SU-DHL-6 (cell line): ENCODE results near the gene ITGB7.

Experiments used
- H2AFZ ChIP-seq: fragments of 200-600 bp; sonication (generic); 2 replicates; pipeline ENCODE4 v1.6.1; 2014; ENCODE audit warnings: low read depth, mild to moderate bottlenecking, moderate library complexity, mixed read lengths, antibody characterized with exemption, low read length; ENCODE audit not compliant: severe bottlenecking
- H3F3A ChIP-seq: fragments of 200-600 bp; shearing (Covaris generic); 2 replicates; pipeline ENCODE4 v1.6.0; 2016; ENCODE audit warnings: antibody characterized with exemption, mild to moderate bottlenecking; ENCODE audit not compliant: insufficient read depth
- H3K27ac ChIP-seq: fragments of 200-600 bp; sonication (generic); 2 replicates; pipeline ENCODE4 v1.5.1; 2016; ENCODE audit warnings: low read depth, mild to moderate bottlenecking, low read length, moderate library complexity, mixed read lengths
- H3K27me3 ChIP-seq: fragments of 200-600 bp; sonication (generic), shearing (Covaris generic); 2 replicates; pipeline ENCODE4 v1.6.0; 2014; ENCODE audit warnings: mild to moderate bottlenecking, low read length
- H3K36me3 ChIP-seq: fragments of 200-600 bp; sonication (generic); 2 replicates; pipeline ENCODE4 v1.6.1; 2014; ENCODE audit warnings: mild to moderate bottlenecking, low read length, mixed read lengths
- H3K4me2 ChIP-seq: fragments of 300-600, 200-600 bp; shearing (Covaris generic), sonication (generic); 2 replicates; pipeline ENCODE4 v1.6.0; 2014; ENCODE audit warnings: low read length, low read depth, mild to moderate bottlenecking; ENCODE audit not compliant: poor library complexity, severe bottlenecking
- H3K4me3 ChIP-seq: fragments of 200-600 bp; sonication (generic); 2 replicates; pipeline ENCODE4 v1.5.1; 2014; ENCODE audit warnings: antibody characterized with exemption, low read length, mild to moderate bottlenecking, mixed read lengths; ENCODE audit not compliant: insufficient read depth, poor library complexity, severe bottlenecking
- H3K79me2 ChIP-seq: fragments of 200-600 bp; sonication (generic); 2 replicates; pipeline ENCODE4 v1.6.1; 2014; ENCODE audit warnings: mild to moderate bottlenecking, low read length, moderate library complexity; ENCODE audit not compliant: insufficient read depth
- H3K9ac ChIP-seq: fragments of 200-600 bp; sonication (generic); 2 replicates; pipeline ENCODE4 v1.7.0; 2014; ENCODE audit warnings: mild to moderate bottlenecking, low read length
- H3K9me2 ChIP-seq: fragments of 200-600 bp; sonication (generic); replicated peaks from 2 replicates; pipeline ENCODE4 v1.6.1; 2014; ENCODE audit warnings: low read length; ENCODE audit not compliant: insufficient read depth
- H3K9me3 ChIP-seq: fragments of 200-600 bp; sonication (generic); 2 replicates; pipeline ENCODE4 v1.6.1; 2014; ENCODE audit warnings: low read length, mixed read lengths; ENCODE audit not compliant: insufficient read depth
- H4K20me1 ChIP-seq: fragments of 200-600 bp; sonication (generic); 2 replicates; pipeline ENCODE4 v1.6.1; 2014; ENCODE audit warnings: low read depth, mild to moderate bottlenecking, antibody characterized with exemption, low read length, moderate library complexity, mixed read lengths
- CTCF ChIP-seq: fragments of 200-600 bp; sonication (generic); IDR thresholded peaks from one replicate; pipeline ENCODE4 v1.5.1; 2017; ENCODE audit warnings: antibody characterized with exemption, mild to moderate bottlenecking, low read length, moderate library complexity; ENCODE audit not compliant: insufficient read depth, poor library complexity, severe bottlenecking
- EZH2phosphoT487 ChIP-seq: fragments of 200-600 bp; sonication (generic), shearing (Covaris generic); conservative IDR thresholded peaks from 2 replicates; pipeline ENCODE4 v1.6.1; 2018; ENCODE audit warnings: mild to moderate bottlenecking, antibody characterized with exemption, low read length, moderate library complexity, mixed read lengths

ITGB7 gene

GRCh38 chr12:53159195-53159839 is 47.7 kb downstream of the ITGB7 start:
- Histone ChIP-seq H3K4me2 (peak overlapping the region; percentile 34), H3F3A (no peaks in the 10 kb centered on the region), H3K9ac (peak overlapping the region; percentile 28; the same call in 1 of the 2 replicates), H3K9me3 (no peaks in the 10 kb centered on the region), H2AFZ (peak overlapping the region; percentile 81), H3K4me3 (no peak overlapping the region), H3K27me3 (no peaks in the 10 kb centered on the region), H4K20me1 (no peaks in the 10 kb centered on the region), H3K9me2 (no peaks in the 10 kb centered on the region), H3K36me3 (no peaks in the 10 kb centered on the region), H3K79me2 (no peaks in the 10 kb centered on the region), H3K27ac (no peak overlapping the region)
- TF ChIP-seq EZH2phosphoT487 (no peak), CTCF (peak; percentile 96)

- no peak overlapping the region for H2AFZ ChIP-seq
- H3K79me2 ChIP-seq: no peaks in the 10 kb centered on the region
- H4K20me1 ChIP-seq: no peaks in the 10 kb centered on the region
- no peaks in the 10 kb centered on the region for H3K9me3 ChIP-seq
- no peak for TF ChIP-seq CTCF
- TF ChIP-seq EZH2phosphoT487: no peak
- H3F3A ChIP-seq: peaks cover 1% of the 10 kb centered on the region; the same call in 1 of the 2 replicates
- H3K4me2 ChIP-seq: no peak overlapping the region
- H3K9me2 ChIP-seq: no peaks in the 10 kb centered on the region
- no peaks in the 10 kb centered on the region for H3K36me3 ChIP-seq
- H3K9ac ChIP-seq: no peak overlapping the region
- no peak overlapping the region for H3K27ac ChIP-seq
- H3K4me3 ChIP-seq: no peak overlapping the region
- H3K27me3 ChIP-seq: no peaks in the 10 kb centered on the region
Observed at GRCh38 chr12:53152390-53152789, 54.7 kb downstream of the ITGB7 start.

GRCh38 chr12:53151039-53151438 is 56.0 kb downstream of the ITGB7 start:
- no peak overlapping the region for H2AFZ ChIP-seq
- H3K9me3 ChIP-seq: no peaks in the 10 kb centered on the region
- H3K27ac ChIP-seq: no peak overlapping the region
- peaks cover 4% of the 10 kb centered on the region; the same call in 1 of the 2 replicates for H3F3A ChIP-seq
- H3K4me2 ChIP-seq: no peak overlapping the region
- no peak overlapping the region for H3K4me3 ChIP-seq
- H3K36me3 ChIP-seq: no peaks in the 10 kb centered on the region
- no peaks in the 10 kb centered on the region for H4K20me1 ChIP-seq
- H3K9ac ChIP-seq: no peak overlapping the region
- no peaks in the 10 kb centered on the region for H3K27me3 ChIP-seq
- TF ChIP-seq CTCF: no peak
- TF ChIP-seq EZH2phosphoT487: no peak
- H3K79me2 ChIP-seq: no peaks in the 10 kb centered on the region
- no peaks in the 10 kb centered on the region for H3K9me2 ChIP-seq
